WTC11 (cell line): ENCODE results near the gene COL26A1. TPM values are rescaled to one million over a fixed set of nuclear protein-coding genes. Genes with fewer than 3 reads are reported as not detected.

ENCODE experiments used
- ATAC-seq: fragments of 200-7000 bp; cut with Tn5 transposase; 2 replicates; pipeline ENCODE4 v1.10.0; 2021; ENCODE audit warnings: mild to moderate bottlenecking, moderate library complexity
- CTCF ChIA-PET: fragments of 300-600 bp; sonication (Branson Sonifier 250); formaldehyde crosslinking; loops from one replicate; lab custom pipeline; 2021; ENCODE audit warnings: antibody characterized with exemption; lab: Charles Lee
- POLR2A ChIA-PET: fragments of 350-600 bp; sonication (Branson Sonifier 250); formaldehyde crosslinking; loops from one replicate; lab custom pipeline; 2021; ENCODE audit warnings: antibody characterized with exemption; lab: Charles Lee
- DNase-seq: peaks from one replicate; pipeline ENCODE4 v3.0.0; 2021; ENCODE audit warnings: low spot score
- H3K27ac Mint-ChIP-seq: 2 replicates; pipeline ENCODE4 v1.8.0; 2021; ENCODE audit warnings: mixed read lengths
- H3K27me3 Mint-ChIP-seq: 2 replicates; pipeline ENCODE4 v1.8.0; 2021; ENCODE audit warnings: low read depth, mild to moderate bottlenecking, moderate library complexity, mixed read lengths
- H3K36me3 Mint-ChIP-seq: 2 replicates; pipeline ENCODE4 v1.8.0; 2021; ENCODE audit warnings: mixed read lengths
- H3K4me1 Mint-ChIP-seq: 2 replicates; pipeline ENCODE4 v1.8.0; 2022; ENCODE audit warnings: mixed read lengths
- H3K4me3 Mint-ChIP-seq: 2 replicates; pipeline ENCODE4 v1.8.0; 2021; ENCODE audit warnings: mild to moderate bottlenecking, moderate library complexity, mixed read lengths
- H3K9me3 Mint-ChIP-seq: 2 replicates; pipeline ENCODE4 v1.8.0; 2021; ENCODE audit warnings: mixed read lengths
- CREM ChIP-seq: sonication (generic); formaldehyde crosslinking; IDR thresholded peaks from 2 replicates; pipeline ENCODE4 v1.8.1; 2022; ENCODE audit warnings: mild to moderate bottlenecking, missing genetic modification reagents, moderate library complexity
- FOXJ3 ChIP-seq: sonication (generic); formaldehyde crosslinking; IDR thresholded peaks from 2 replicates; pipeline ENCODE4 v1.9.0; 2021; ENCODE audit warnings: missing genetic modification reagents, mild to moderate bottlenecking, borderline replicate concordance
- FOXK1 ChIP-seq: sonication (generic); formaldehyde crosslinking; IDR thresholded peaks from 2 replicates; pipeline ENCODE4 v1.8.0; 2022; ENCODE audit warnings: mild to moderate bottlenecking, moderate library complexity, missing genetic modification reagents
- GRHL2 ChIP-seq: fragments of 250-450 bp; sonication (Bioruptor Pico); IDR thresholded peaks from 2 replicates; pipeline ENCODE4 v1.8.0; 2022; ENCODE audit warnings: mild to moderate bottlenecking, moderate library complexity; ENCODE audit not compliant: insufficient replicate concordance, severe bottlenecking
- JUN ChIP-seq: sonication (generic); formaldehyde crosslinking; IDR thresholded peaks from 2 replicates; pipeline ENCODE4 v1.8.0; 2023; ENCODE audit warnings: mild to moderate bottlenecking, missing genetic modification reagents
- MXD4 ChIP-seq: fragments of 250-450 bp; sonication (Bioruptor Pico); IDR thresholded peaks from 2 replicates; pipeline ENCODE4 v1.8.0; 2021; ENCODE audit warnings: mild to moderate bottlenecking, moderate library complexity, borderline replicate concordance
- MYBL2 ChIP-seq: sonication (generic); formaldehyde crosslinking; IDR thresholded peaks from 2 replicates; pipeline ENCODE4 v1.8.1; 2023; ENCODE audit warnings: mild to moderate bottlenecking, moderate library complexity, missing genetic modification reagents
- NR2C2 ChIP-seq: sonication (generic); formaldehyde crosslinking; IDR thresholded peaks from 2 replicates; pipeline ENCODE4 v1.8.0; 2022; ENCODE audit warnings: mild to moderate bottlenecking, missing genetic modification reagents
- OVOL2 ChIP-seq: fragments of 250-450 bp; sonication (Bioruptor Pico); IDR thresholded peaks from 2 replicates; pipeline ENCODE4 v1.9.0; 2021; ENCODE audit warnings: mild to moderate bottlenecking, borderline replicate concordance
- SMAD4 ChIP-seq: sonication (generic); formaldehyde crosslinking; IDR thresholded peaks from 2 replicates; pipeline ENCODE4 v1.8.0; 2022; ENCODE audit warnings: mild to moderate bottlenecking, missing genetic modification reagents
- SOX15 ChIP-seq: fragments of 250-450 bp; sonication (Bioruptor Pico); IDR thresholded peaks from 2 replicates; pipeline ENCODE4 v1.9.0; 2021; ENCODE audit warnings: mild to moderate bottlenecking
- SP1 ChIP-seq: sonication (generic); formaldehyde crosslinking; conservative IDR thresholded peaks from 2 replicates; pipeline ENCODE4 v1.8.1; 2022; ENCODE audit warnings: missing genetic modification reagents
- TP53 ChIP-seq: sonication (generic); formaldehyde crosslinking; IDR thresholded peaks from 2 replicates; pipeline ENCODE4 v1.8.1; 2023; ENCODE audit warnings: mild to moderate bottlenecking, missing genetic modification reagents
- ZBTB21 ChIP-seq: sonication (generic); formaldehyde crosslinking; IDR thresholded peaks from 2 replicates; pipeline ENCODE4 v1.8.1; 2023; ENCODE audit warnings: mild to moderate bottlenecking, missing genetic modification reagents, borderline replicate concordance
- ZNF121 ChIP-seq: sonication (generic); formaldehyde crosslinking; IDR thresholded peaks from 2 replicates; pipeline ENCODE4 v1.8.0; 2023; ENCODE audit warnings: missing genetic modification reagents
- ZNF138 ChIP-seq: sonication (generic); formaldehyde crosslinking; conservative IDR thresholded peaks from 2 replicates; pipeline ENCODE4 v1.8.1; 2022; ENCODE audit warnings: mild to moderate bottlenecking, moderate library complexity, missing genetic modification reagents
- ZNF219 ChIP-seq: sonication (generic); formaldehyde crosslinking; IDR thresholded peaks from 2 replicates; pipeline ENCODE4 v1.8.0; 2023; ENCODE audit warnings: missing genetic modification reagents, mild to moderate bottlenecking, borderline replicate concordance
- ZNF317 ChIP-seq: sonication (generic); formaldehyde crosslinking; IDR thresholded peaks from 2 replicates; pipeline ENCODE4 v1.8.1; 2023; ENCODE audit warnings: low read depth, mild to moderate bottlenecking, moderate library complexity, missing genetic modification reagents, borderline replicate concordance
- ZNF423 ChIP-seq: fragments of 250-450 bp; sonication (Bioruptor Pico); IDR thresholded peaks from 2 replicates; pipeline ENCODE4 v2.1.2; 2022; ENCODE audit warnings: mild to moderate bottlenecking, moderate library complexity
- total RNA-seq: library from RNA; stranded (reverse); gene quantifications from 3 replicates; pipeline ENCODE4 v1.2.3, GENCODE V29; 2021
- TF ChIP-seq, protein P1 (sequence below): sonication (generic); formaldehyde crosslinking; IDR thresholded peaks from 2 replicates; pipeline ENCODE4 v1.8.1; 2022; ENCODE audit warnings: low read depth, missing genetic modification reagents, borderline replicate concordance
- TF ChIP-seq, protein P2 (sequence below): sonication (generic); formaldehyde crosslinking; IDR thresholded peaks from 2 replicates; pipeline ENCODE4 v1.8.1; 2023; ENCODE audit warnings: mild to moderate bottlenecking, moderate library complexity, missing genetic modification reagents
- TF ChIP-seq, protein P3 (sequence below): sonication (generic); formaldehyde crosslinking; IDR thresholded peaks from 2 replicates; pipeline ENCODE4 v1.8.1; 2023; ENCODE audit warnings: mild to moderate bottlenecking, missing genetic modification reagents, borderline replicate concordance

Gene COL26A1
- total RNA-seq, 1 experiment from 2014 or later: 64.4 TPM

DNA sequence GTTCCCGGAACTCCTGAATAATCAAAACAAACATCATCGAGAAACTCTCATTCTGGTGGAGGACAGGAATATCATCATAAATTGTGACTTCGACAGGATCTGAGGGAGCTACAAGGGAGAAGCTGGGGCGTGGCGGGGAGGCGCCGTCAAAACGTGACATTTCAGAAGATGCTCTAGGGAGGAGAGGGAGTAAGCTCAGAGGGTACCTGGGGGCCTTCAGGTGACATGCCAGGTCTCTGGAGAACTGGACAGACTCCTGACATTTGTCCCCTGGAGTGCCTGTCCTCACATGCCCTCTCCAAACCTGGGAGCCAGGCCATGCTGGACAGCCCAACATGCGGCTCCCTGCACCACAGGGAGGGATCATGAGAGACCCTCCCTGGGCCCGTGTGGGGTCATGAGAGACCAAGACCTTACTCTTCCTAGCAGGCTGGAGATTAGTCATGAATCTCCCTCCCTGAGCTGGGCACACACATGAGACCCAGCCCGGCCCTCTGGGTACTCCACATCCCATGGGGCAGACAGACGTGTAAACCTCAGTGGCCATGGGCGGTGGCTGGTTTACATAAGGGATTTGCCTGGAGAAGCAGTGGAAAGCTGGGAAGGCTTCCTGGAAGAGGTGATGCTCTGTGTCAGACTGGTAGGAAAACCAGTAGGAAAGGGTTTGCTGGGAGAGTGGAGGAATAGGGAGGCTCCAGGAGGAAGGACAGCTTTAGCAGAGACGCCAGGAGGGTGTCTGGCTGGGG, 185.4 kb downstream of the COL26A1 start (continued):
- TF ChIP-seq, protein P1, sequence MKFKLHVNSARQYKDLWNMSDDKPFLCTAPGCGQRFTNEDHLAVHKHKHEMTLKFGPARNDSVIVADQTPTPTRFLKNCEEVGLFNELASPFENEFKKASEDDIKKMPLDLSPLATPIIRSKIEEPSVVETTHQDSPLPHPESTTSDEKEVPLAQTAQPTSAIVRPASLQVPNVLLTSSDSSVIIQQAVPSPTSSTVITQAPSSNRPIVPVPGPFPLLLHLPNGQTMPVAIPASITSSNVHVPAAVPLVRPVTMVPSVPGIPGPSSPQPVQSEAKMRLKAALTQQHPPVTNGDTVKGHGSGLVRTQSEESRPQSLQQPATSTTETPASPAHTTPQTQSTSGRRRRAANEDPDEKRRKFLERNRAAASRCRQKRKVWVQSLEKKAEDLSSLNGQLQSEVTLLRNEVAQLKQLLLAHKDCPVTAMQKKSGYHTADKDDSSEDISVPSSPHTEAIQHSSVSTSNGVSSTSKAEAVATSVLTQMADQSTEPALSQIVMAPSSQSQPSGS (CRISPR knock-in tag): no peak
- TF ChIP-seq FOXJ3 (CRISPR knock-in tag) (no peak), OVOL2 (CRISPR knock-in tag) (no peak), ZNF423 (no peak), FOXK1 (no peak), SOX15 (CRISPR knock-in tag) (no peak), GRHL2 (CRISPR knock-in tag) (no peak), ZBTB21 (no peak), NR2C2 (no peak)

DNA sequence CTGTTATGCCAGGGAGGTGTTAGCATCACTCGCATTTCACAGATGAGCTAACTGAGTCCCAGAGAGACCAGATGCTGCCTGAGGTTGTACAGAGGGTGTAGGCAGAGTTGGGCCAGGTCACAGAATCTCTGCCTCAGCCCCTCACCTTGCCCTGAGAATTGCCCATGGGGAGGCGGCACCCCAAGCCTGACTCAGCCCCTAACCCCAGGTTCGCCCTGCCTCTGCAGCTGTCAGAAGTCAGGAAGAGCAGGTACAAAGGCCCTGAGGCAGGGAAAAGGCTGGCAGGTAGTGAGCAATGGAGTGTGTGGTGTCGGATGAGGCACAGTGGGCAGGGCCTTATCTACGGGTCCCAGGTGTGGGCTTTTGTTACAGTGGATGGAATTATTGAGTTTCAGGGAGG, 187.1 kb downstream of the COL26A1 start:
- POLR2A ChIA-PET: no interaction called here
- Mint-ChIP-seq H3K36me3 (peaks cover 17% of the 10 kb centered on the region), H3K9me3 (no peaks in the 10 kb centered on the region), H3K4me1 (no peaks in the 10 kb centered on the region), H3K27me3 (no peaks in the 10 kb centered on the region), H3K4me3 (no peak overlapping the region), H3K27ac (no peak overlapping the region)
- CTCF ChIA-PET: no interaction called here
- ATAC-seq: no peak
- TF ChIP-seq SOX15 (CRISPR knock-in tag) (no peak), ZNF423 (no peak), JUN (CRISPR knock-in tag) (no peak), ZNF138 (CRISPR knock-in tag) (no peak), ZNF317 (CRISPR knock-in tag) (no peak), MYBL2 (CRISPR knock-in tag) (no peak), CREM (CRISPR knock-in tag) (no peak), SP1 (CRISPR knock-in tag) (no peak), SMAD4 (no peak), MXD4 (CRISPR knock-in tag) (no peak), ZNF121 (no peak), FOXJ3 (CRISPR knock-in tag) (no peak), ZNF219 (CRISPR knock-in tag) (no peak), TP53 (CRISPR knock-in tag) (no peak)
- TF ChIP-seq, protein P2, sequence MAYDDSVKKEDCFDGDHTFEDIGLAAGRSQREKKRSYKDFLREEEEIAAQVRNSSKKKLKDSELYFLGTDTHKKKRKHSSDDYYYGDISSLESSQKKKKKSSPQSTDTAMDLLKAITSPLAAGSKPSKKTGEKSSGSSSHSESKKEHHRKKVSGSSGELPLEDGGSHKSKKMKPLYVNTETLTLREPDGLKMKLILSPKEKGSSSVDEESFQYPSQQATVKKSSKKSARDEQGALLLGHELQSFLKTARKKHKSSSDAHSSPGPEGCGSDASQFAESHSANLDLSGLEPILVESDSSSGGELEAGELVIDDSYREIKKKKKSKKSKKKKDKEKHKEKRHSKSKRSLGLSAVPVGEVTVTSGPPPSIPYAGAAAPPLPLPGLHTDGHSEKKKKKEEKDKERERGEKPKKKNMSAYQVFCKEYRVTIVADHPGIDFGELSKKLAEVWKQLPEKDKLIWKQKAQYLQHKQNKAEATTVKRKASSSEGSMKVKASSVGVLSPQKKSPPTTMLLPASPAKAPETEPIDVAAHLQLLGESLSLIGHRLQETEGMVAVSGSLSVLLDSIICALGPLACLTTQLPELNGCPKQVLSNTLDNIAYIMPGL: no peak
- TF ChIP-seq, protein P3, sequence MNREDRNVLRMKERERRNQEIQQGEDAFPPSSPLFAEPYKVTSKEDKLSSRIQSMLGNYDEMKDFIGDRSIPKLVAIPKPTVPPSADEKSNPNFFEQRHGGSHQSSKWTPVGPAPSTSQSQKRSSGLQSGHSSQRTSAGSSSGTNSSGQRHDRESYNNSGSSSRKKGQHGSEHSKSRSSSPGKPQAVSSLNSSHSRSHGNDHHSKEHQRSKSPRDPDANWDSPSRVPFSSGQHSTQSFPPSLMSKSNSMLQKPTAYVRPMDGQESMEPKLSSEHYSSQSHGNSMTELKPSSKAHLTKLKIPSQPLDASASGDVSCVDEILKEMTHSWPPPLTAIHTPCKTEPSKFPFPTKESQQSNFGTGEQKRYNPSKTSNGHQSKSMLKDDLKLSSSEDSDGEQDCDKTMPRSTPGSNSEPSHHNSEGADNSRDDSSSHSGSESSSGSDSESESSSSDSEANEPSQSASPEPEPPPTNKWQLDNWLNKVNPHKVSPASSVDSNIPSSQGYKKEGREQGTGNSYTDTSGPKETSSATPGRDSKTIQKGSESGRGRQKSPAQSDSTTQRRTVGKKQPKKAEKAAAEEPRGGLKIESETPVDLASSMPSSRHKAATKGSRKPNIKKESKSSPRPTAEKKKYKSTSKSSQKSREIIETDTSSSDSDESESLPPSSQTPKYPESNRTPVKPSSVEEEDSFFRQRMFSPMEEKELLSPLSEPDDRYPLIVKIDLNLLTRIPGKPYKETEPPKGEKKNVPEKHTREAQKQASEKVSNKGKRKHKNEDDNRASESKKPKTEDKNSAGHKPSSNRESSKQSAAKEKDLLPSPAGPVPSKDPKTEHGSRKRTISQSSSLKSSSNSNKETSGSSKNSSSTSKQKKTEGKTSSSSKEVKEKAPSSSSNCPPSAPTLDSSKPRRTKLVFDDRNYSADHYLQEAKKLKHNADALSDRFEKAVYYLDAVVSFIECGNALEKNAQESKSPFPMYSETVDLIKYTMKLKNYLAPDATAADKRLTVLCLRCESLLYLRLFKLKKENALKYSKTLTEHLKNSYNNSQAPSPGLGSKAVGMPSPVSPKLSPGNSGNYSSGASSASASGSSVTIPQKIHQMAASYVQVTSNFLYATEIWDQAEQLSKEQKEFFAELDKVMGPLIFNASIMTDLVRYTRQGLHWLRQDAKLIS (CRISPR knock-in tag): no peak
- DNase-seq: peak; percentile 0
